Adipocyte (in vitro differentiated cells): ENCODE results near the gene OR13A1.

Source experiments
- DNase-seq: peaks from one replicate; pipeline ENCODE4 v3.0.0-alpha.2; 2015; ENCODE audit warnings: low read depth
- H3K27me3 ChIP-seq: replicated peaks from 2 replicates; pipeline ENCODE4 v1.7.0; 2013; ENCODE audit warnings: mild to moderate bottlenecking, low read length, moderate library complexity; ENCODE audit not compliant: control insufficient read depth, insufficient read depth
- H3K36me3 ChIP-seq: 2 replicates; pipeline ENCODE4 v1.7.0; 2013; ENCODE audit warnings: low read length, mild to moderate bottlenecking, moderate library complexity; ENCODE audit not compliant: control insufficient read depth, insufficient read depth, severe bottlenecking
- H3K4me1 ChIP-seq: 2 replicates; pipeline ENCODE4 v1.7.0; 2013; ENCODE audit warnings: mild to moderate bottlenecking, low read length, moderate library complexity; ENCODE audit not compliant: control insufficient read depth, insufficient read depth
- H3K4me3 ChIP-seq: 2 replicates; pipeline ENCODE4 v1.7.0; 2013; ENCODE audit warnings: mild to moderate bottlenecking, low read length, moderate library complexity
- H3K9ac ChIP-seq: 2 replicates; pipeline ENCODE4 v1.7.0; 2013; ENCODE audit warnings: mild to moderate bottlenecking, low read length, moderate library complexity
- H3K9me3 ChIP-seq: 2 replicates; pipeline ENCODE4 v1.7.0; 2013; ENCODE audit warnings: mild to moderate bottlenecking, low read length, moderate library complexity; ENCODE audit not compliant: control insufficient read depth

The OR13A1 gene

GRCh38 chr10:45257600-45257999 lies 57.8 kb downstream of the OR13A1 start:
- DNase-seq, result no peak
- Histone ChIP-seq H3K36me3 (no peaks in the 10 kb centered on the region), H3K27me3 (peaks cover 5% of the 10 kb centered on the region), H3K4me1 (no peaks in the 10 kb centered on the region), H3K4me3 (no peak overlapping the region), H3K9ac (no peak overlapping the region), H3K9me3 (no peaks in the 10 kb centered on the region)

- Histone ChIP-seq H3K4me1 (no peaks in the 10 kb centered on the region), H3K4me3 (no peak overlapping the region), H3K9me3 (no peaks in the 10 kb centered on the region), H3K9ac (no peak overlapping the region), H3K36me3 (no peaks in the 10 kb centered on the region), H3K27me3 (no peaks in the 10 kb centered on the region)
- DNase-seq, result no peak
These were observed 59.2 kb downstream of the OR13A1 start for GRCh38 chr10:45256246-45256645.

- DNase-seq, result no peak
- Histone ChIP-seq H3K27me3 (peaks cover 2% of the 10 kb centered on the region), H3K36me3 (no peaks in the 10 kb centered on the region), H3K9ac (no peak overlapping the region), H3K9me3 (no peaks in the 10 kb centered on the region), H3K4me1 (no peaks in the 10 kb centered on the region), H3K4me3 (no peak overlapping the region)
These were observed 59.7 kb downstream of the OR13A1 start for GRCh38 chr10:45255706-45256105.

GRCh38 chr10:45254892-45255291 lies 60.5 kb downstream of the OR13A1 start:
- no peaks in the 10 kb centered on the region for H3K36me3 ChIP-seq
- H3K9ac ChIP-seq, result no peak overlapping the region
- no peaks in the 10 kb centered on the region for H3K9me3 ChIP-seq
- peaks cover 2% of the 10 kb centered on the region for H3K27me3 ChIP-seq
- H3K4me1 ChIP-seq, result no peaks in the 10 kb centered on the region
- no peak for DNase-seq
- H3K4me3 ChIP-seq, result no peak overlapping the region

- Histone ChIP-seq H3K36me3 (no peaks in the 10 kb centered on the region), H3K4me1 (no peaks in the 10 kb centered on the region), H3K4me3 (no peak overlapping the region), H3K27me3 (peaks cover 2% of the 10 kb centered on the region), H3K9me3 (no peaks in the 10 kb centered on the region), H3K9ac (no peak overlapping the region)
- no peak for DNase-seq
These were observed 62.1 kb downstream of the OR13A1 start for GRCh38 chr10:45253183-45253914.
